Natural killer cell (primary cell): Measurements from ENCODE around the gene PRR3. TPM values are rescaled to one million over a fixed set of nuclear protein-coding genes. Genes with fewer than 3 reads are reported as not detected.
"Not testable (repeated sequence)": the region's sequence is repeated elsewhere in the genome, so short reads cannot be mapped to it uniquely, and the experiment has no call there.

Experiments
- ATAC-seq, 3 donors: fragments of 150-1000 bp in 2 of 3; fragments of 200-7000 bp in 1 of 3; cut with Tn5 transposase; 1 replicate in 1 of 3; 2 replicates in 2 of 3; pipeline ENCODE4 v1.10.0; 2021; ENCODE audit warnings: mild to moderate bottlenecking in 2 of 3, moderate library complexity in 2 of 3
- DNase-seq, 2 donors: peaks; one replicate each; pipeline versions ENCODE4 v3.0.0 to v3.0.0-alpha.2; 2013 to 2021; ENCODE audit warnings: mixed read lengths in 1 of 2
- H3K27ac ChIP-seq: one replicate; pipeline ENCODE4 v1.5.1; 2013; ENCODE audit warnings: mild to moderate bottlenecking, low read length
- H3K27me3 ChIP-seq: one replicate; pipeline ENCODE4 v1.6.1; 2013; ENCODE audit warnings: low read length; ENCODE audit not compliant: control insufficient read depth, insufficient read depth
- H3K36me3 ChIP-seq: one replicate; pipeline ENCODE4 v1.6.1; 2013; ENCODE audit warnings: low read length; ENCODE audit not compliant: control insufficient read depth, insufficient read depth
- H3K4me1 ChIP-seq: one replicate; pipeline ENCODE4 v1.6.1; 2013; ENCODE audit warnings: low read length; ENCODE audit not compliant: control insufficient read depth, insufficient read depth
- H3K4me3 ChIP-seq: one replicate; pipeline ENCODE4 v1.5.1; 2013; ENCODE audit warnings: low read length
- H3K9me3 ChIP-seq: one replicate; pipeline ENCODE4 v1.6.1; 2013; ENCODE audit warnings: low read length; ENCODE audit not compliant: control insufficient read depth, insufficient read depth
- H3K27ac Mint-ChIP-seq, 2 donors: one replicate each; pipeline ENCODE4 v1.8.0; 2022; ENCODE audit warnings: mild to moderate bottlenecking in 2 of 2, mixed read lengths in 2 of 2, moderate library complexity in 1 of 2
- H3K27me3 Mint-ChIP-seq, 2 donors: one replicate each; pipeline ENCODE4 v1.8.0; 2022; ENCODE audit warnings: low read depth in 2 of 2, mixed read lengths in 2 of 2
- H3K36me3 Mint-ChIP-seq: one replicate; pipeline ENCODE4 v1.8.0; 2022; ENCODE audit warnings: mixed read lengths
- H3K4me1 Mint-ChIP-seq, 2 donors: one replicate each; pipeline ENCODE4 v1.8.0; 2022; ENCODE audit warnings: mixed read lengths in 2 of 2
- H3K4me3 Mint-ChIP-seq: one replicate; pipeline ENCODE4 v1.8.0; 2022; ENCODE audit warnings: mild to moderate bottlenecking, moderate library complexity, mixed read lengths
- H3K9me3 Mint-ChIP-seq, 2 donors: one replicate each; pipeline ENCODE4 v1.8.0; 2022; ENCODE audit warnings: mixed read lengths in 2 of 2
- WGBS: methylation state at CpG from one replicate; pipeline ENCODE4 v1.1.7; 2013; ENCODE audit warnings: missing lambda C conversion rate; ENCODE audit not compliant: insufficient coverage; 5-methylcytosine and 5-hydroxymethylcytosine counted together
- intact Hi-C: fragments of 100-400 bp; cut with micrococcal nuclease; formaldehyde crosslinking; loops from one replicate; pipeline ENCODE4 v1.14.2; 2022
- total RNA-seq, 4 donors: library from RNA; stranded (reverse); fragments of 120-200 nt in 1 of 4; gene quantifications; one replicate each; pipeline versions ENCODE4 v1.2.3 to v1.2.4, GENCODE V29; 2013 to 2022
- TF ChIP-seq, protein P1 (sequence below): fragments of 200-600 bp; IDR thresholded peaks from one replicate; pipeline ENCODE4 v1.8.0; 2022; ENCODE audit warnings: antibody characterized with exemption

Gene PRR3
- total RNA-seq, 3 donors from 2014 or later (not counting 1 experiment from before 2014, with no cell fraction given), result 9.5 to 14.8 (median 13.9) TPM

DNA sequence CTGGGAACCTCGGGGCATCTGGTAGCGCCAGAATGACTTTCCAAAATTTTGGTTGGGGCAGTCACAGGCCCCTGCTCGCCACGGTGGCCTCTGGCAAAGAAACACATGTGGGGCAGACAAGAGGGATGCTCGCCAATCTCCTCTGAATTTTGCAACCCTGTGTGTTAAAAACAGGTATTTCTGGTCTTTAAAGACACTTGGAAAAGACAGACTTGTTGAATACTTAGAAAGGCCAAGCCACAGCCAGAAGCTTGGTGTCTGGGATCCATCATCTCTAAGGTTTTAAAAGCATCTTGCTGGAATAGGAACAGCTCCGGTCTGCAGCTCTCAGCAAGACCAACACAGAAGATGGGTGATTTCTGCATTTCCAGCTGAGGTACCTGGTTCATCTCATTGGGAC lies 36.6 kb upstream of the PRR3 start:
- H3K27me3 ChIP-seq, result no peaks in the 10 kb centered on the region
- Mint-ChIP-seq H3K36me3 (peaks cover 11% of the 10 kb centered on the region), H3K4me1 (peaks cover 21% of the 10 kb centered on the region in 2 donors), H3K4me3 (no peak overlapping the region), H3K9me3 (peaks cover 0 to 4% of the 10 kb centered on the region in 2 donors), H3K27ac (peak overlapping the region in 1 of 2 donors; percentile 47), H3K27me3 (no peaks in the 10 kb centered on the region)
- intact Hi-C loops, result no loop called here
- no peaks in the 10 kb centered on the region for H3K36me3 ChIP-seq
- H3K9me3 ChIP-seq, result peaks cover 9% of the 10 kb centered on the region
- WGBS, result 96% methylated on average over 6 of the region's 6 CpGs
- TF ChIP-seq, protein P1, sequence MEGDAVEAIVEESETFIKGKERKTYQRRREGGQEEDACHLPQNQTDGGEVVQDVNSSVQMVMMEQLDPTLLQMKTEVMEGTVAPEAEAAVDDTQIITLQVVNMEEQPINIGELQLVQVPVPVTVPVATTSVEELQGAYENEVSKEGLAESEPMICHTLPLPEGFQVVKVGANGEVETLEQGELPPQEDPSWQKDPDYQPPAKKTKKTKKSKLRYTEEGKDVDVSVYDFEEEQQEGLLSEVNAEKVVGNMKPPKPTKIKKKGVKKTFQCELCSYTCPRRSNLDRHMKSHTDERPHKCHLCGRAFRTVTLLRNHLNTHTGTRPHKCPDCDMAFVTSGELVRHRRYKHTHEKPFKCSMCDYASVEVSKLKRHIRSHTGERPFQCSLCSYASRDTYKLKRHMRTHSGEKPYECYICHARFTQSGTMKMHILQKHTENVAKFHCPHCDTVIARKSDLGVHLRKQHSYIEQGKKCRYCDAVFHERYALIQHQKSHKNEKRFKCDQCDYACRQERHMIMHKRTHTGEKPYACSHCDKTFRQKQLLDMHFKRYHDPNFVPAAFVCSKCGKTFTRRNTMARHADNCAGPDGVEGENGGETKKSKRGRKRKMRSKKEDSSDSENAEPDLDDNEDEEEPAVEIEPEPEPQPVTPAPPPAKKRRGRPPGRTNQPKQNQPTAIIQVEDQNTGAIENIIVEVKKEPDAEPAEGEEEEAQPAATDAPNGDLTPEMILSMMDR, result no peak
- ATAC-seq (no peak), DNase-seq (no peak)
- H3K27ac ChIP-seq, result no peak overlapping the region
- no peak overlapping the region for H3K4me3 ChIP-seq
- peaks cover 30% of the 10 kb centered on the region for H3K4me1 ChIP-seq

DNA sequence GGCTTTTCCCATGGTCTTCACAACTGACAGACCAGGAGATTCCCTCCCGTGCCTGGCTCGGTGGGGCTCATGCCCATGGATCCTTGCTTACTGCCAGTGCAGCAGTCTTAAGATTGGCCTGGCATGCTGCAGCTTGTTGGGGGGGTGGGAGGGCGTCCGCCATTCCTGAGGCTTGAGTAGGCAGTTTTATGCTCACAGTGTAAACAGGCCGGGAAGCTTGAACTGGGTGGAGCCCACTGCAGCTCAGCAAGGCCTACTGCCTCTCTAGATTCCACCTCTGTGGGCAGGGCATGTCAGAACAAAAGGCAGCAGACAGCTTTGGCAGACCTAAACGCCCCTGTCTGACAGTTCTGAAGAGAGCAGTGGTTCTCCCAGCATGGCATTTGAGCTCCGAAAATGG lies 36.0 kb upstream of the PRR3 start:
- H3K4me3 Mint-ChIP-seq, H3K36me3 ChIP-seq, DNase-seq, H3K9me3 Mint-ChIP-seq, intact Hi-C loops, H3K9me3 ChIP-seq, H3K27ac Mint-ChIP-seq, H3K4me3 ChIP-seq, H3K27ac ChIP-seq, H3K27me3 Mint-ChIP-seq, H3K27me3 ChIP-seq, ATAC-seq: not testable (repeated sequence)
- H3K4me1 Mint-ChIP-seq, result peaks cover 15% of the 10 kb centered on the region in 2 donors
- H3K4me1 ChIP-seq, result peaks cover 25% of the 10 kb centered on the region
- H3K36me3 Mint-ChIP-seq, result peaks cover 11% of the 10 kb centered on the region
- WGBS, result 95% methylated on average over 7 of the region's 7 CpGs

DNA sequence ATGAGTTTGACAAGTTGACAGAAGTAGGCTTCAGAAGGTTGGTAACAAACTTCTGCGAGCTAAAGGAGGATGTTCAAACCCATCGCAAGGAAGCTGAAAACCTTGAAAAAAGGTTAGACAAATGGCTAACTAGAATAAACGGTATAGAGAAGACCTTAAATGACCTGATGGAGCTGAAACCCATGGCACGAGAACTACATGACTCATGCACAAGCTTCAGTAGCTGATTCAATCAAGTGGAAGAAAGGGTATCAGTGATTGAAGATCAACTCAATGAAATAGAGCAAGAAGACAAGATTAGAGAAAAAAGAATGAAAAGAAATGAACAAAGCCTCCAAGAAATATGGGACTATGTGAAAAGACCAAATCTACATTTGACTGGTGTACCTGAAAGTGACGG lies 35.1 kb upstream of the PRR3 start:
- H3K27me3 Mint-ChIP-seq, intact Hi-C loops, H3K36me3 ChIP-seq, H3K4me3 ChIP-seq, H3K27ac ChIP-seq, H3K4me1 Mint-ChIP-seq, H3K27me3 ChIP-seq, DNase-seq, H3K9me3 Mint-ChIP-seq, H3K4me3 Mint-ChIP-seq, ATAC-seq, H3K27ac Mint-ChIP-seq, H3K9me3 ChIP-seq: not testable (repeated sequence)
- WGBS, result 98% methylated on average over 5 of the region's 5 CpGs
- H3K36me3 Mint-ChIP-seq, result peaks cover 11% of the 10 kb centered on the region
- peaks cover 17% of the 10 kb centered on the region for H3K4me1 ChIP-seq

DNA sequence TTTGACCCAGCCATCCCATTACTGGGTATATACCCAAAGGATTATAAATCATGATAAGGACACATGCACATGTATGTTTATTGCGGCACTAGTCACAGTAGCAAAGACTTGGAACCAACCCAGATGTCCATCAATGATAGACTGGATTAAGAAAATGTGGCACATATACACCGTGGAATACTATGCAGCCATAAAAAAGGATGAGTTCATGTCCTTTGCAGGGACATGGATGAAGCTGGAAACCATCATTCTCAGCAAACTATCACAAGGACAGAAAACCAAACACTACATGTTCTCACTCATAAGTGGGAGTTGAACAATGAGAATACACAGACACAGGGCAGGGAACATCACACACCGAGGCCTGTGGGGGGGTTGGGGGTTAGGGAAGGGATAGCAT lies 30.7 kb upstream of the PRR3 start:
- H3K9me3 ChIP-seq, H3K27me3 Mint-ChIP-seq, intact Hi-C loops, H3K4me3 Mint-ChIP-seq, H3K36me3 ChIP-seq, ATAC-seq, DNase-seq, H3K27me3 ChIP-seq, H3K27ac ChIP-seq, H3K9me3 Mint-ChIP-seq, H3K27ac Mint-ChIP-seq, H3K4me3 ChIP-seq: not testable (repeated sequence)
- H3K4me1 ChIP-seq, result peaks cover 18% of the 10 kb centered on the region
- 100% methylated on average over 2 of the region's 3 CpGs for WGBS
- Mint-ChIP-seq H3K4me1 (peaks cover 6 to 11% of the 10 kb centered on the region in 2 donors), H3K36me3 (peaks cover 11% of the 10 kb centered on the region)

DNA sequence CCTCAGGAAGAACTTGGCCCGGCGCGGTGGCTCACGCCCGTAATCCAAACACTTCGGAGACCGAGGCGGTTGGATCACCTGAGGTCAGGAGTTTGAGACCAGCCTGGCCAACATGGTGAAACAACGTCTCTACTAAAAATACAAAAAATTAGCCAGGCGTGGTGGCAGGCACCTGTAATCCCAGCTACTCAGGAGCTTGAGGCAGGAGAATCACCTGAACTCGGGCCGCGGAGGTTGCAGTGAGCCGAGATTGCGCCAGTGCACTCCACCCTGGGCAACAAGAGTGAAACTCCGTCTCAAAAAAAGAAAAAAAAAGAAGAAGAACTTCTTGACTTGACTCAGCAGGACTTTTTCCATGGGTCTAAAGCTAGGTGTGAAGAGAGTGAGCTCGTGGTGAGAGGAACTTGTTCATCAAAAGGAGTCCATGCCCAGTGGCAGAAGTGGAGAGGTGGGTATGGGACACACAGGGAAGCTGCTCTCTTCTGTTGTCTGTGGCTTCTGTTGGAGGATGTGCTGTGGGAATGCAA lies 27.7 kb upstream of the PRR3 start:
- H3K27me3 ChIP-seq, H3K36me3 ChIP-seq, H3K36me3 Mint-ChIP-seq, H3K27me3 Mint-ChIP-seq, H3K4me3 Mint-ChIP-seq, intact Hi-C loops, H3K9me3 ChIP-seq, H3K4me3 ChIP-seq, H3K9me3 Mint-ChIP-seq: not testable (repeated sequence)
- peak overlapping the region; percentile 44 for H3K27ac ChIP-seq
- ATAC-seq (peak in 2 of 3 donors; percentile 9 to 30), DNase-seq (peak in 1 of 2 donors; percentile 57)
- peak overlapping the region in 1 of 2 donors; percentile 61 for H3K27ac Mint-ChIP-seq
- peaks cover 12 to 17% of the 10 kb centered on the region in 2 donors for H3K4me1 Mint-ChIP-seq
- peaks cover 29% of the 10 kb centered on the region for H3K4me1 ChIP-seq
- 71% methylated on average over 17 of the region's 17 CpGs for WGBS
